PFSK-1 (cell line): Measurements from ENCODE around the gene IQUB.

ENCODE experiments used
- POLR2AphosphoS5 ChIP-seq: IDR thresholded peaks from 2 replicates; pipeline ENCODE4 v1.6.1; 2012; ENCODE audit warnings: low read depth, mild to moderate bottlenecking, control low read depth, low read length, moderate library complexity
- REST ChIP-seq, 2 experiments: IDR thresholded peaks; 2 replicates each; pipeline versions ENCODE4 v1.6.1 to v1.8.0; 2011 to 2012; ENCODE audit warnings: low read depth in 2 of 2, low read length in 2 of 2, control low read depth in 1 of 2, inconsistent platforms in 1 of 2, mild to moderate bottlenecking in 1 of 2, moderate library complexity in 1 of 2; ENCODE audit not compliant: insufficient read depth in 1 of 2

DNA sequence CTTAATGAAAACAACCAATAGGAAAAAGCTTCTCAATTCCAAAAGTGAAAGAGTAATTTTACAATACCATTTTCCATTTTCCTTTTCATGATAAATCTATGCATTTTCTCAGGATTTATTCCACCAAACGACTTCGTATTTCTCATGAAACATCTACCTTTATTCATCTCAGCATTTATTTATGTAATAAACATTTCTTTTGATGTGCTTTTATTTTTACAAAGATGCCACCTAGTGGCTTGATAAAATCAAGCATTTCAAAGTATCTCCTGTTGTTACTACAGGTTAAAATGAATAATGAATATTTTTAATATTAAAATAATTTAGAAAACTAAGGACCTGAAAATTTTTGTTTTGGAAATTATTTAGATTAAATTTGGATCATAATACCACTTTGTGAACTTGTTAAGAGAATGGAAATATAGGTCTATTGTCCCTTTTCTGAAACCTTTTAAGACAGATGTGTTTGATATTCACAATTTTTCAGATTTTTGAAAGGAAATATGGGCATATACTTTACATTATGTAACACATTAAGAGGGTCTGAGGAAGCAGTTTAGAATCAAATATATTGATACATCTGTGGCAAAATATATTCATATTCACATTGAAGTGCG, 2.7 kb upstream of the IQUB start:
- TF ChIP-seq REST (IDR thresholded peaks at IDR 0.05; ENCODE audit: insufficient read depth in 1 of 2, low read depth in 2 of 2, low read length in 2 of 2) (no peak), POLR2AphosphoS5 (no peak)
